Effector CD4-positive, alpha-beta T cell (primary cell): Measurements from ENCODE around the gene ANAPC13.

Experiments used
- DNase-seq: peaks from one replicate; pipeline ENCODE4 v3.0.0-alpha.2; 2020

The ANAPC13 gene

DNA sequence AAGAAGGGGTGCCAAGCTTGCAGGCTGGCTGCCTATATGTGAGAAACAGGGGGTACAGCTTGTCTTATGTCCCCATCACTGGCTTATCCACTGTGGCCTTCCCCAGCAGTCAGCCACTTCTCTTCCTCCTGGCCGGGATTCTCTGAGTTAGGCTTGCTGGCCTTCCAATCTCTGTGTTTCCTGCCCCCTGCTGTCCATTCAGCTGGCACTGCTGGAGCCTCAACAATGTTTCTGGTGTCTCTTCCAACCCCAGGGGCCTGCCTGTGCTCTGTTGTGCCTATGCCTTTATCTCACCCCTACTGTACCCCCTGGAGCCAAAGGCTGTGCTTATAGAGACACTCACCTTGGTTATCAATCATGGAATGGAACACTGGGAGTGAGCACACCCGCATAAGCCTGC is 36.5 kb downstream of the ANAPC13 start:
- no peak for DNase-seq

DNA sequence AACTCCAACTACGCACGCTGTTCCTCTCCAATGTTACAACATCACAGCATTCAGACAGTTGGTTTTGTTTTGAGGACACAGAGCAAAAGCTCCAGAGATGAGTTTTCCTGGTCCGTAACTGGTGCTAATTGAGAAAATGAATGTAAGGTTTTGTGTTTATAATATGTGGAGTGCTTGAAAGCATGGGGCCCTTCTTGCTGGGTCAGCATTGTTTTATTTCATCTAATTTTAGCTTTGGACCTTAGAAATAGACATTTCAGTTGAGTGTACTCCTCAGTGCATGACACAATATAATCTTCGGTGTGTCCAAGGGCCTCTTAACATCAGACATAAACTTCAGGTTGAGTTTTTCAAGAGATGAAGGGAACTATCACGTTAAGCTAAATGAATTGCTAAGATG is 37.1 kb downstream of the ANAPC13 start:
- no peak for DNase-seq

DNA sequence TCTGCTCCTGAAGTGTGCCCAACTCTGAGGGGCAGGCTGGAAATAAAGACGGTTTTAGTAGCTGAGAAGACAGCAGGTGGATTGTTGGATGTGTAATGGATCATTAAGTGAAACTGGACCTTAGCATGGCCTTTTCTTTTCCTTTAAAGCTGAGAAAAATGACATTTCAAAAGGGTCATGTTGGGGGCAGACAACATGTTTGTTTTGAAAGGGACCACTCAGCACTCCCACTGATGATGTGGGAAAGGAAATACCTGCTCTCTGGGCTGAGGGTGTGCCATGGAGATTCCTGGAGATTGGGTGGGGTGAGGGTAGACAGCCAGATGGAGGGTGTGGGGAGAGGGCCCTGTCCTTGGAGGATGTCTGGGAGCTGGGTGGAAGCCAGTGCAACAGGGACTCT is 38.4 kb downstream of the ANAPC13 start:
- DNase-seq: no peak

DNA sequence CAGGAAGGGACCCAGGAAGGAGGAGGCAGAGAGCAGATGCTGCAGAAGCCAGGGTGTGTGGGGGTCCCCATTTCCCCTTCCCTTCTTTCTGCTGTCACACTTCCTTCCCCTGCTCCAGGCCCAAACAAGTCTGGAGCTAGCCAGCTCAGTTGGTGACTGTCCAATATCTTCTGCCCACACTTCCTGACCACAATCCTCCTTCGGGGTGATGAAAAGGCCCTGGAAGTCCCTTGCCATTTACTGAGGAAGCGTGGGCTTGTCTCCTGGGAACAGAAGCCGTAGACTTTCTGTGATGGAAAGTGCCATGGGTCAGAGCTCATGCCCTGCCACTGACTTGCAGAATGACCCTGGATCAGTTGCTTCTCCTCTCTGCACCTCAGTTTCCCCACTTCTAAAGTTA is 39.0 kb downstream of the ANAPC13 start:
- no peak for DNase-seq

DNA sequence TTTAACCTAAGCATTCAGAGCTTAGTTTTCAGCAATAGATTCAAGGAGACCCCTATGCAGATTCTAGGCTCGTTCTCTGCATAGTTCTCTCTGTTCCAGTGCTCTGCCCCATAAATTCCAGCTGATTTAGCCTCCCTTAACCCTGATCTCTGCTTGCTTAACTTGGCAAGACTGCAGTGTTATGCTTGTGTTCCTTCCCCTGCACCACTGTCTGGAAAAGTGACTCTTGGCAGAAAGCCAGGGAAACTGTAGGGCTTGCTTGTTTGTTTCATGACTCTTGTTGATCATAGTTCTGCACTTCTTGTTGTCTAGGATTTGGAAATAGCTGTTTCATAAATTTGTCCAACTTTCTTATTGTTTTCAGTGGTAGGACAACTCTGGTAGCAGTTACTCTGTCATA is 40.1 kb downstream of the ANAPC13 start:
- DNase-seq: no peak

DNA sequence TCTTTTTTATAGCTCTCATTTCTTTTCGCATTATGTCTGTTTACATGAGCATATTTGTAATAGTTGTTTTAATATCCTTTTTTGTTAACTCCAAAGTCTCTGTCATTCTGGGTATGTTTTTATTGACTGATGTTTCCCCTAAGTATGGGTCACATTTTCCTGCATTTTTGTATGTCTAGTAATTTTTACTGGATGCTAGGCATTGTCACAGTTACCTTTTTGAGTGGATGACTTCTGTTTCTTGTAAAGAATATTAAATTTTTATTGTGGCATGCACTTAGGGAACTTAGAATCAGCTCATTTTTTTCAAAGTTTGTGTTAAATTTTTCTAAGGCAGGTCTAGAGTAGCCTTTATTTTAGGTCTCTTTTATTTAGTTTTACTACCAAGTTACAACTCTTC is 40.7 kb downstream of the ANAPC13 start:
- no peak for DNase-seq

DNA sequence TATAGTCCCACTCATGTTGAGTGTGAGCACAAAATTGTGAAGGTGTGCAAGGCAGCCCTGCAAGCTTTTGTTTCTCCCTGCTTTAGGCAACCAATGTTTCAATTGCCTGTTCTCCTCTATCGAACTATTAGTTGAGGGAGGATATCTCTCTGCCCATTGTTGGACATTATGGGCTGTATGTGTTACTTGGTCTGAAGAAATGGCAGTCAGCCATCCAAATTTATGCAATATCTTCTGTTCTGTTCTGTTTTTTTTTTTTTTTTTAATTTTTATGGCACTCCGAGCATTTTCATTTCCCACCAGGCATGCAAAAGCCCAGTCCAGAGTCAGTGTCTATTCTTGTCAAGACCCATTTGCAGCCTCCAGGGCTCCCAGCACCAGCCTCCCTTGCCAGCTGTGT is 44.0 kb downstream of the ANAPC13 start:
- no peak for DNase-seq

DNA sequence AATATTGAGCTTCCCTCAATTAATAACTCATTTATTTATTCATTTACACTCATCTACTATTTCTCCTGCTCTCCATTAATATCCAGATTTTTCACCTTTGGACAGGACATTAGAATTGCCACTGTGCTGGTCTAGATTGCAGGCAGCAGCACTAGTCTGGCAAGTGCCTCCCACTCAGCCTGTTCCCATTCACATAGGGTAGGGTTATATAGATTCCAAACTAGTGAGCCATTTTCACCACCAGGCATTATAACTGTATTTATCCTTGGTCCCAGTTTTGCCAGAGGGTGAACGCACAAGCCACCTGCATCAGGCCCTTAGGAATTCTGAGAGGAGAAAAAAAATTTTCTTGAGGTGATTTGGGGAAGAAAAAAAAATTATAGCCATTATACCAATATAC is 44.5 kb downstream of the ANAPC13 start:
- DNase-seq: no peak

DNA sequence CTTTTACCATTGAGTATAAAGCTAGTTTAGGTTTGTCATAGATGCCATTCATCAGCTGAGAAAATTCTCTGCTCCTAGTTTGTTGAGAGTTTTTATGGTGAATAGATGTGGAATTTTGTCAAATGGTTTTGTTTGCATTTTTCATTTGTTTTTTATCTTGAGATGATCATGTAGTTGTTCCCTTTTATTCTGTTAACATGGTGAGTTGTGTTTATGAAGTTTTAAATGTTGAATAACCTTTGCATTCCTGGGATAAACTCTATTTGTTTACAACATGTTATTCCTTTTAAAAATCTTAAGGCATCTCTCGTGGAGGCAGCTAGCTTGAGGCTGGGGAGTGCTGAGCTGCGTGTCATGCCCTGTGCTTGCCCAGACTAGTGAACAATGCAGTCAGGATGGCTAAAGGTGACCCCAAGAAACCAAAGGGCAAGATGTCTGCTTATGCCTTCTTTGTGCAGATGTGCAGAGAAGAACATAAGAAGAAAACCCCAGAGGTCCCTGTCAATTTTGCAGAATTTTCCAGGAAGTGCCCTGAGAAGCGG is 48.5 kb downstream of the ANAPC13 start:
- no peak for DNase-seq

DNA sequence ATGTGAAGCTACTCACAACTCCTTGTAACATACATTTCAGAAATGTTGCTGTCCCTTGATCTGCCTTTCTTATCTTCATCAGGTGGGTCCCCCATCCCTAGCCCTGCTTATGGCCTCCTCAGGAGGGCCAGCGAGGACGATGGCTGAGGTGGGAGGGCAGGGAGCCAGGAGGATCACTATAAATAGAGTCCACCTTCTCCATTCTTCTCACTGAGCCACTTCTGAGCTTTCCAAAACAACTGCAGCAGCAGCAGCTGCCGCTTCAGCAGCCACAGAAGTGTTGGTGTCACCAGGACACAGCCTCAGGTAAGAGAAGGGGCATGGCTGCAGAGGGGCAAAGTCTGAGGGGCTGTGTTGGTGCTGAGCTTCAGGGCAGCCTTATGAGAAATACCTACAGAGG is 53.5 kb downstream of the ANAPC13 start:
- DNase-seq: no peak

DNA sequence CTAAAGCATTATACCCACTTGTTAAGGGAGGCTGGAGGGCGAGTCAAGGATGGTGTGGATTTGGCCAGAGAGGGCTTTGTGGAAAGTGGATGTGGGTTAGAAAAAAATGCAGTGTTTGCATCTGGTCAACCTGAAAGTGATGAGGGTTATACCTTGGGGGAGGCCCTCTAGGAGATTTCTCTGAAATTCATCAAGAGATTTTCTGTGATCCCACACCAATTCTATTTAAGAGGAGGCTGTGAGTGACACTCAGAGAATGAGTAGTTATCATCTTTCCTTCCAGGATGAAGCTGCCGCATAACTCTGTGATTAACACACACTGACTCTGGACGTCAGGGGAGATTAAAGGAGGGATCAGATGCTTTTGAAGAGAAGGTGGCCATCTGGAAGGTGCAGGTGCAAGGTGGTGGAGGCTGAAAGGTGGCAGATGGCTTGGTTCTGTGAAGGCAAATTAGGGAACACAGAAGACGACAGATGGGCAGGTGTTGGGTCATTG is 54.8 kb downstream of the ANAPC13 start:
- DNase-seq: no peak

DNA sequence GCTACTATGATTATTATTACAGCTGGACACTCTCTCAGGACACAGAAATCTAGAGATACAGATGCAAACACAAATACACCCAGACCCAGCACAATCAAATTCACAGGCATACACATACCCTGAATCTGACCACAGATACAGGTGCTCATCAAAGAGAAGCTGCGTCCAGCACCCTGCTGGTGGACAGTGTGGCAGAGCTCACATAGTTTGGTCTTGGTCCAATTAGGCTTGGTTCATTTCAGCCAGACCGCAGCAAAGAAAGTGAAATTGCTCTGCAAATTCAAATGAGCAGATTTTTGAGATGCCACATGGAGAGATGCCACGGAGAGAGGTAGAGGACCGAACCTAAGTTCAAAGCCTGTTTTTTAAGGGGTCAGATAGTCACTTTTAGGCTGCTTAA is 55.6 kb downstream of the ANAPC13 start:
- no peak for DNase-seq

DNA sequence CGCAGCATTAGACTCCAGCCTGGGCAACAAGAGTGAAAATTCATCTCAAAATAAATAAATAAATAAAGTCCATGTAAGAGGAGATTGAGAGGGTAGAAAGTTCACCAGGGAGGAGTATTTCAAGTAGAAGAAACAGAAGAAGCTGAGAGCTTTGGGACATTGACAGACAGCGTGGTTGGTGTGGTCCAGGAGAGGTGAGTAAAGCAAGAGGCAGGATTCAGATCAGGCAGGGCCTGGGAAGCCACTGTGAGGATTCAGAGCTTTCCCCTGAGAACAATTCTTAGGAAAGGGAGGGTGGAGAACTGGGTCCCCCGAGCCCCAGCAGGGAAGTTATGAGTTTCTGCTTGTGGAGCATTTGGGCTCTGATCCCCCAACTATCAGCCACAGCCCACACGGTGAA is 57.4 kb downstream of the ANAPC13 start:
- no peak for DNase-seq
